Stimulated activated CD8-positive, alpha-beta memory T cell treated with anti-CD3 and anti-CD28 coated beads, Interleukin-7, amount 100 ng/mL, for 4 hours (primary cell): ENCODE measurements around the gene ANK3.

ENCODE experiments used
- DNase-seq, 2 donors: peaks; one replicate each; pipeline ENCODE4 v3.0.0-alpha.2; 2020; ENCODE audit warnings: low read depth in 2 of 2

The ANK3 gene

GRCh38 chr10:60031183-60031582 is 358.5 kb downstream of the ANK3 start:
- DNase-seq: no peak

GRCh38 chr10:60029475-60029874 is 360.2 kb downstream of the ANK3 start:
- no peak for DNase-seq

GRCh38 chr10:60028081-60028480 is 361.6 kb downstream of the ANK3 start:
- no peak for DNase-seq

GRCh38 chr10:60025279-60025678 is 364.4 kb downstream of the ANK3 start:
- DNase-seq: no peak

GRCh38 chr10:60024506-60024905 is 365.2 kb downstream of the ANK3 start:
- DNase-seq: no peak

- DNase-seq: no peak
Observed at GRCh38 chr10:60023155-60023877, 366.4 kb downstream of the ANK3 start.

- no peak for DNase-seq
Observed at GRCh38 chr10:60021361-60021760, 368.3 kb downstream of the ANK3 start.

GRCh38 chr10:60016794-60017193 is 372.9 kb downstream of the ANK3 start:
- no peak for DNase-seq

- no peak for DNase-seq
Observed at GRCh38 chr10:60009710-60010383, 379.8 kb downstream of the ANK3 start.

GRCh38 chr10:60009276-60009675 is 380.4 kb downstream of the ANK3 start:
- DNase-seq: no peak

- no peak for DNase-seq
Observed at GRCh38 chr10:60008816-60009215, 380.9 kb downstream of the ANK3 start.

- no peak for DNase-seq
Observed at GRCh38 chr10:60006062-60006461, 383.6 kb downstream of the ANK3 start.

- DNase-seq: no peak
Observed at GRCh38 chr10:60003651-60004523, 385.8 kb downstream of the ANK3 start.

GRCh38 chr10:60000747-60001146 is 388.9 kb downstream of the ANK3 start:
- DNase-seq: no peak

GRCh38 chr10:59997827-59998525 is 391.7 kb downstream of the ANK3 start:
- DNase-seq: no peak

- no peak for DNase-seq
Observed at GRCh38 chr10:59995862-59996261, 393.8 kb downstream of the ANK3 start.

GRCh38 chr10:59993931-59994330 is 395.7 kb downstream of the ANK3 start:
- no peak for DNase-seq

GRCh38 chr10:59991661-59992060 is 398.0 kb downstream of the ANK3 start:
- no peak for DNase-seq

- no peak for DNase-seq
Observed at GRCh38 chr10:59991117-59991516, 398.6 kb downstream of the ANK3 start.

GRCh38 chr10:59985639-59986038 is 404.0 kb downstream of the ANK3 start:
- DNase-seq: no peak

GRCh38 chr10:59984415-59984814 is 405.3 kb downstream of the ANK3 start:
- DNase-seq: no peak

GRCh38 chr10:59980356-59980755 is 409.3 kb downstream of the ANK3 start:
- DNase-seq: no peak
